ENCODE data around the gene HSD17B7.
"Not testable (repeated sequence)": the region's sequence is repeated elsewhere in the genome, so short reads cannot be mapped to it uniquely, and the experiment has no call there.

HSD17B7 gene, protein sequence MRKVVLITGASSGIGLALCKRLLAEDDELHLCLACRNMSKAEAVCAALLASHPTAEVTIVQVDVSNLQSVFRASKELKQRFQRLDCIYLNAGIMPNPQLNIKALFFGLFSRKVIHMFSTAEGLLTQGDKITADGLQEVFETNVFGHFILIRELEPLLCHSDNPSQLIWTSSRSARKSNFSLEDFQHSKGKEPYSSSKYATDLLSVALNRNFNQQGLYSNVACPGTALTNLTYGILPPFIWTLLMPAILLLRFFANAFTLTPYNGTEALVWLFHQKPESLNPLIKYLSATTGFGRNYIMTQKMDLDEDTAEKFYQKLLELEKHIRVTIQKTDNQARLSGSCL

DNA sequence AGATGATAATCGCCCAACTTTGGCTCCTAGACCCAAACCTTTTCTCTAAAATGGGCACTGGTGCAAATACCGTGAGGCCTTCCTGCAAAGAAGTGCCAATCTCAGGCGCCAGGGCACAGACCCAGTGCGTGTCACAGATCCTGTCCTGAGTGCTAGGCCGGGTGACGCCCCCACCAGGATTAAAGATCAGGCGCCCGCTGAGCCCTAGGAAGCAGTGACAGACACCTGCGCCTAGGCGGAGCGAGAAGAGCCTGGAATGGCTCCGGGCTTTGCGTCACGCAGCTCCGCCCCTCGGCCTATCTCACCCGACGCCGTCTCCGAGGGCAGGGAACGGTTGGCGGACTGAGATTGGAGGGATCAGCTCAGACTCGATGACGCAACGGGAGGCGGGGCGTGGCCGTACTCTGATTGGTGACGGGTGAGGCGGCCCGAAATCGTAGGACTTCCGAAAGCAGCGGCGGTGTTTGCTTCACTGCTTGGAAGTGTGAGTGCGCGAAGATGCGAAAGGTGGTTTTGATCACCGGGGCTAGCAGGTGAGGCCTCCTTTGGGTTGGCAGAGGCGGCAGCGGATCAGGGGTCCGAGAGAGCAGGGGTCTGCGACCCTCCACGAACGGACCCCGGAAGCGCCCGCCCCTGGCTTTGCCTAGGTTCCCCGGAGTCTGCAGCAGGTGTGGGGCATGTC lies at the start of gene HSD17B7:
Gene HSD17B7 (plus strand): TSS at position 400 of the 682 bp plus-strand sequence. CDS start 99 bp downstream, at position 499.
- DNase-seq: peak; percentile 72

DNA sequence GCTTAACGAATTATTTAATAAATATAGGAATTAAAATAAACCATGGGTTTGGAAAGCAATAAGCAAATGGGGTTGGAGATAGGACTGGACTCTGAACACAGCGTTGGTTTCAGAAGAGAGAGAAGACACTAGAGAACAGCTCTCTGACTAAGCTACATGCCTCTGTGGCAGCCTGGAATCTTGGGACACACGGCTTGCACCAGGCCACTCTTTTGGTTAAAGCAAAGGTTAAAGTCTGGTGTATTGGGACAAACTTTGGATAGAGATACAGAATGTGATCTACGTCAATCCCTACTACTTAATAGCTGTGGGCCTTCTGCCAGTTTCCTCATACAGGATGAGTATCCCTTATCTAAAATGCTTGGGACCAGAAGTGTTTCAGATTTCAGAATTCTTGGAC lies 49.7 kb upstream of the HSD17B7 start:
- no peak for DNase-seq

DNA sequence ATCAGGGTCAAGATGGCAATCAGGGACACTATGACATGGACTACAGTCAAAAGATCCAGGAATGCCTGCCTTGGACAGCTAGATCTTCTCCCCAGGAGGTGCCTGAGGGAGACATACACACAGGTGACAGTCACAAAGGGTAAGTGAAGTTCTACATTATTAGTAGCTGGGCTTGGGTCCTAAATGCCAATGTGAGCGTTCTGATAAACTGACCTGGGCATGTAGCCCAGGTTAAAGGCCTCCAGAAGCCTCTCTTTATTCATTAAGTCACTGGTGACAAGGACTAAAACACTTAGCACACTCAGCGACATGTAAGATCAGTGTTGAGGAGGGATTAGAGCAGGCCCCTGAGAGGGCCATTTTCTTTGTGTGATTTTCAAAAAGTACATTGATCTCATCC lies 48.9 kb upstream of the HSD17B7 start:
- DNase-seq: no peak

DNA sequence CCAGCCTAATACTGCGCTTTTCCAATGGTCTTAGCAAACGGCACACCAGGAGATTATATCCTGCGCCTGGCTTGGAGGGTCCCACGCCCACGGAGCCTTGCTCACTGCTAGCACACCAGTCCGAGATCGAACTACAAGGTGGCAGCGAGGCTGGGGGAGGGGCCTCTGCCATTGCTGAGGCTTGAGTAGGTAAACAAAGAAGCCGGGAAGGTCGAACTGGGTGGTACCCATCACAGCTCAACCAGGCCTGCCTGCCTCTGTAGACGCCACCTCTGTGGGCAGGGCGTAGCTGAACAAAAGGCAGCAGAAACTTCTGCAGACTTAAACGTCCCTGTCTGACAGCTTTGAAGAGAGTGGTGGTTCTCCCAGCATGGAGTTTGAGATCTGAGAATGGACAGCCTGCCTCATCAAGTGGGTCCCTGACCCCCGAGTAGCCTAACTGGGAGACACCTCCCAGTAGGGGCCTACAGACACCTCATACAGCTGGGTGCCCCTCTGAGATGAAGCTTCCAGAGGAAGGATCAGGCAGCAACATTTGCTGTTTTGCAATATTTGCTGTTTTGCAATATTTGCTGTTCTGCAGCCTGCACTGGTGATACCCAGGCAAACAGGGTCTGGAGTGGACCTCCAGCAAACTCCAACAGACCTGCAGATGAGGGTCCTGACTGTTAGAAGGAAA lies 44.1 kb upstream of the HSD17B7 start:
- DNase-seq: not testable (repeated sequence)

DNA sequence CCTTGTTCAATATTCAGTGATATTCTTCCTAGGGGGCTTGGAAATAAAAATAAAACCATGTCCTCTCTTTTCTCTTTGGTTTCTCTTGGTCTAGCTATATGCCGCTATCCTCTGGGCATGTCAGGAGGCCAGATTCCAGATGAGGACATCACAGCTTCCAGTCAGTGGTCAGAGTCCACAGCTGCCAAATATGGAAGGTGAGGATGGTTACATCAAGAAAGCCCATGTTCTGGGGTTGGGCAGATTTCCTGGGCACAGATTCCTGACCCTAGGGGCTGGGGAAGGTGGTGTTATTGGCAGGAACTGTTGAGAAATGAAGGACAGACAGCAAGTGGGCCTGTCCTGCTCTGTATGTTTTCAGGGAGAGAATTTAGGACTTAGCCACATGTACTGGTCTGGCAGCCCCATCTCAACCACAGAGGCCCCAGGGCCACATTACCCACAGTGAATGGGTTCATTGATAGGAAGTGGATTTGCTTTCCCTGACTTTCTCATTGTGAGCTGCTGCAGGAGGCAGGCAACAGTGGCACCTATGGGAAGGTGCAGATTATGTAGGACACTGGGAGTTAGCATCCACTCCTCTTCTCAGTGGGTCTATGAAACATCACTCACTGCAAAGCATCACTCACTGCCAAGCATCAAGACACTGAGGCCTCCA lies 37.4 kb upstream of the HSD17B7 start:
- DNase-seq: no peak

DNA sequence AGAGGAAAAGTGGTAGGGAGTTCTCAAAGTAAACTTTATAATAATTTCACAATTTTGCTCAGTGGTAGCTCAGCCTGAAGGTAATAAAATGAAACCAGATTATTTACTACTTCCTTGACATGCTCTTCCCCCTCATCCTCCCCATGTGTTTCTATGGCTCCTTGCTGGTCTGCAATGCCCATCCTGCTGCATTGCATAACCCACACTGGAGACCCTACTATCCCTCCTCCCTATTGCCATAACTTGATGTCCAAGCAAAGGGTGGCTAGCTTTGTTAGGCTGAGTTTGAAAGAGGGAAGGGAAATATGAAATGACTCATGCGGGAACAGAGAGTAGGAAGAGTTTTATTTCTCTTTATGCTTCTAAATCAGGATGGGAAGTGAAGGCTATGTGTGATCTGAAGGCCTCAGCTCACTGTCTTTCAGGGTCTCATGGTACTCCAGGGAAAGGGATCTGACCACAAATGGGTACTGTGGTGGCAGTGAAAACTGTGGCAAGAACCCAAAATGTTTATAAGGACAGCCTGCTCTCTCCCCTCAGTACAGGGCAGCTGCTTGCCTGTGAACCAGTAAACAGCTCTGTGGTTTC lies 36.4 kb upstream of the HSD17B7 start:
- DNase-seq: no peak

DNA sequence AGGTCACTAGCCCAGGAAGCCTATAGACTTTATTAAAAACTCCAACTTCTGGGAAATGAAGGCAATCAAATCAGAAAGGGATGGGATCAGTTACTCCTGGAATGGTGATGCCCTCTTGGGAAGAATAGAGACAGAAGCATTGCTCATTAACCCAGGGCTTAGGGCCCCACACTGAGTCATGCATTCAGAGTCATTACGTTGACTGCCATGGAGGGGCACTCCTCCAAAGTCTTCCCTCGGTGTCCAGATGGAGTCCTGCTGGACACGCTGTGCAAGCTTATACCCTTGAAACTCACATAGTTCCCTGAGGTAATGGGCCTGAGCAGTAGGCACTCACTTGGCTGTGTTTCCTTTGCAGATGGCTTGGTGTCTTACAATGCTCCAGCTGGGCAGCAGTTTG lies 35.2 kb upstream of the HSD17B7 start:
- no peak for DNase-seq

DNA sequence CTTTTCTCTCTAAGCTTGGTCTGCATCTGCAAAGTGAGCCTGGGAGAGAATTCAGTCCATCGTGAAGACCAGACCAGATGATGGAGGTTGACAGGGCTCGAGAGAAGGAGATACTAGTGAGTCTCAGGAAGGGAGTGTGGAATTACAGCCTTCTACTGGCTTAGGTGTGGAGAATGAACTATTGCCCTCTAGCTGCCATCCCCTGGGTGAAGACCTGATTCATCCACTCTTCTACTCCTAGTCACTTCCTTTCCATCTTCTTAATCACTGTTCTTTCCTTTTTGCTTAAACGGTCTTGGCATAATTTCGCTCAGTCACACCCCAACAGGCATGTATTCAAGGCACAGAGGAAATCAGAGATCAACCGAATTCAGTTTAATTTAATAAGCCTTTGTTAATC lies 34.0 kb upstream of the HSD17B7 start:
- DNase-seq: no peak

DNA sequence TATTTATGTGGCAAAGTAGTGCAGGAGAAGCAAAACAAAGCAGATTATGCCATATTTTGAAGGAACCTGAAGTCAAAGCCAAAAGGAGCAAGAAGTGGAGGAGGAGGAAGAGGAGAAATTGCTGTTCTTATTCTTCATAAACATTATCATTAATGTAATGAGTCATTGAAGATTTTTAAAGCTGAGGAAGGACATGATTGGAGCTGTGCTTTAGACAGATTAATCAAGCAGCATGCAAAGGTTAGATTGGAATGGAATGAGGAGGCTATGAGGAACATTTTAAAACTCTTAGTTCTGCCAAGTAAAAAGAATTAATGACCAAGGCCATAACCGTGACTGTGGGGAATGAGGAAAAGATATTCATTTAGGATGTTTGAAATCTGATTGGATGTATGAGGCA lies 33.0 kb upstream of the HSD17B7 start:
- DNase-seq: no peak

DNA sequence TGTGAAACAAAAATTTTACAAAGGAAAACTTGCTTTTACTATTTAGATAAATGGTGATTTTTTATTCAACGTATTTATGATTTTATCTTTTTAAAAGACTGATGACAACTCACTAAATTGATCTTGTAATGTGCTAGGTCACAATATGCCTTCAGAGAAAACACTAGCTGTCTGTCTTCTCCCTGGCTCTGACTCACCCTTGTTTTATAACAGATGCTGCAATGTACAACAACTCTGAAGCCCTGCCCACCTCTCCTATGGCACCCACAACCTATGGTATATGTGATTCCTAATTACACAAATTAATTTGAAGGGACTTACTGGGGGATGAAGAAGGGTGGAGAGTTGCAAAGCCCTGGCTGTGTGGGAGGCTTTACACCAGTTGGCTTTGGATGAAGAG lies 24.7 kb upstream of the HSD17B7 start:
- DNase-seq: no peak

DNA sequence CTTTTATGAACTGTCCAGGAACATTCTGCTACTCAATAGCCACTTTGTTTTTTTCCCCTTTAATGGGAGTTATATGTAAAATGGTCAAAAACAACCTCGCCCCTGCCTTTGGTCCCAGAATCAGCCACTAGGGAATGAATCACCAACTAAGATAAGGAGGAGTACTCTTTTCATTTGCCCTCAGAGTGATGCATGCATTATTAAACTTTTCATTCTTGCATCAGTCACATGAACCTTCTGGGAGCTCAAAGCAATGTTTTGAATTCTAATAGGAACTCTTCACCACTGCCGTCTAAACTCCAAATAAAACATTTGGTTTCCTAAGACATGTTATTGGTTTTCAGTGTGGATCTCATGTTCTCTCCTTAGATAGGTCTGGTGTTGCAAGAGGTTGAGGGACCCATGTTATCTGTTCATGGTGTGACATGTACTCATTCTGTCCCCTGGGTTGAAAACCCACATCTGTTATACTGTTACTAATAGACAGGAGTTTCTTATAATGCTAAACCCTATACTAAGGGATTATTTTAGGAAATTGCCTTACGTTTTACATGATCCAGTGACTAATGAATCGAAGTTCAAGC lies 17.8 kb upstream of the HSD17B7 start:
- DNase-seq: no peak

DNA sequence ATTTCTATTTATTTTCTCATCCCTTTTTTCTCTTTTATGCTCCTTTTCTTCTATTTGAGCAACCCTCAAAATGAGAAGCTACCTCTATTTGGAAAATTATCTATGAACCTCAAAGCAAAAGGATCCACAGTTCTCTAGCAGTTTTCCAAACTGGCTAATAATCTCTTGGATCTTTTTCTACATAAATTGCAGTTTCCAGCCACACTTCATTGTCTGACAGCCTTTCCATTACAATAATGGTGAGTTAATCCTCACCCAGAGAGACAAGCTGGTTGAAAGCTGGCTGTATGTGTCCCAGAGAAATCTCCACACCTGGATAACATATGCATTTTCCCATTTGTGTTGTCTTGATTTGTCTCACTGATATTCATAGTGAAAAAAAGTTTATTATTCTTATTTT lies 16.5 kb upstream of the HSD17B7 start:
- no peak for DNase-seq

DNA sequence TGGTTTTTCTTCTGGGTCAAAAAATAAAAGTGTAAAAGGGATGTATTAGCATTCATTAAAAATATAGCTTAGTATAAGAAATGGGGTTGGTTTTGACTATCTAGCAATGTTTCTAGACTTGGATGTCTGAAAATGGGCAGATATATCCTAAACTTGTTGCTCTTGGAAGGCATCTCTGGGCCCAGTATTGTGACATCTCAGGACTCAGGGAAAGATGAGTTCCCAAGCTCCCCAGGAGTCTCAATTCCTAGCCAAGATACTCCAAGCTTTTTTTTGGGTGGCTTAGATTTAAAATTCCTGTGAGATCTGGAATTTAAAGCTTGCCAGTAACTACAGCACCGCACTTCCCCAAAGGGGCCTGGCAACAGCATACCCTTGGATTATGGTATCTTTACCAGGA lies 11.5 kb upstream of the HSD17B7 start:
- no peak for DNase-seq

DNA sequence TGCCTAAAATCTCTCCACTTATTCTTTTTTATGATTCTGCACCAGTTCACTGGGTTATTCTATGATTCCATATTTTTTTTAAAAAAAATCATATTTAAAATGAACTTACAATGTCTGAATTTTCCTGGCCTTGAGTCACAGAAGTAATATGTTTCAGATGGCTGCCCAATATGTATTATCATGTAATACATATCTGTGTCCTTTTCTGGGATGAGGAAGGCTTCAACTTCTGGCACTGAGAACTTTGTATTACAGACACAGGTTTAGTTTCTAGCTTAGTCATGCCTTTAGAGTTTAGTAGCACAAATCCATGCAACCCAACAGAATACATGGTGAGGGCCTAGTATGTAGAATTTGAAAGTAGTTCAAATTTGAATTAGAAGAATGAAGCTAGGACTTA lies 7.8 kb upstream of the HSD17B7 start:
- DNase-seq: no peak

DNA sequence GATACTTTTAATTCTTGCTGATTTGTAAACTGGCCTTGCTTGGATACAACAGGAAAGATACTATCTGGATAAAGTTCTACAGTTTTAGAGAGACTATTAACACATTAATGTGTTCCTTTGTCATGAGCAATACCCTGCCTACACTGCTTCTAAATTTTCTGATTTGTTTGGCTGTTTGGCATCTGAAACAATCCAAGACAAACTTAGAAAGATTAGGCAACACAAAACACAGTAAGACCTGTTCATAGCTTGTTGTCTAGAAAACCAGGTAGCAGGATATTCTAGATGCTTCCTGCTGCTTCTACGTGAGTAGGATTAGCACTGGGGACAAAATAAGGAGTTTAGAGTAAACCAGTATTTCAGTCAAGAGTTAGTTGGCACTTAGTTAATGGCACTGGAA lies 5.6 kb upstream of the HSD17B7 start:
- not testable (repeated sequence) for DNase-seq

DNA sequence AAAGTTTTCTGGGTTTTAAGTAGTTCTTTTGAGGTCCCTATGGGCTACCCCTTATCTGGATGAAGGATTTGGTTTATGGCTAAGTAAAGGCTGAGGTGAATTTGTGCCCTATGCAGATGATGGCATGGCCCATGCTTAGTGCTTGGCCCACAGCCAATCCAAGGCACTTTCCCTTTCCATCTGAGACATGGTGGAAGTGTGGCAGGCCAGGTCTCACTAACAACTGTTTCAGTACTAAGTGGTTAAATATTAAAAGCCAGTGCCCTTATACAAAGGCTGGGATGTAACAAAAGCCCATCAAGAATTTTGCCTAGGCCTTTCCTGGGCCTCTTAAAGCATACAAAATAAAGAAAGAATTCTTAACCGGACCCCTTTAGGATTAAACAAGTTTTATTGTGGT lies 1.7 kb upstream of the HSD17B7 start:
- not testable (repeated sequence) for DNase-seq

DNA sequence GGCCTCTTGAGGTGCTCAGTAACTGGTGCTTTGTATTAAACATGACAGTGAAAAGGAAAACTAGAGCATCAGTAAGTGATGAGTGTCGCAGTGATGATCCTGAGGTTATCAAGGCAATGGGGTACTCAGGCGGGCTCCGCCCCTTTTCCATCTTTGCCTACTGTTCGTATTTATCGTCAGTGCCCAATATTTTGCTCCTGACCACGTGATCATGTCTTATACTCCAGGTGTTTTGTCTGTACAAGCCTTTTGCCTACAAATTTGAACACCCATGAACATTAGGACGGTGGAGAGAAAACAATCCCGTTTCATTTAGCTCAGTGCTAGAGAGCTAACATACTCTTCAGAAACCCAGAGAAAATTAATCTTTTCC lies 469 bp downstream of the HSD17B7 start:
- peak; percentile 6 for DNase-seq

DNA sequence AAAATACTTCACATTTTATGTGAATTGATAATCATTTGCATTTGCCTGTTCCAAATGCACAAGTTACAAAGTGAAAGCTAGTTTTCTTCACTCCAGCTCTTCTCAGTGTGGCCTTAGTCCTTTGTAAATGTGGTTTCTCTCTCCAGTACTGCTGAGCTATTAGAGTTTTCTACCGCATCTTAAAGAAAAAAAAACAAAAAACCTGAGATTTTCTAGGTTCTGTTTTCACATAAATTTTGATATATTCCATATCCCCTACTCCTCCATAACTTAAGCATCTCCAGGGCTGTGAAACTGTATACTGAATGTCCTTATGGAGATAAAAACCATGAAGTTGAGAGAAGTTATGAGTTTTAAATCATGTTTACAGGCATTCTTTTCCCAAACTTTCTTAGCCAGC lies 3.8 kb downstream of the HSD17B7 start:
- DNase-seq: not testable (repeated sequence)

DNA sequence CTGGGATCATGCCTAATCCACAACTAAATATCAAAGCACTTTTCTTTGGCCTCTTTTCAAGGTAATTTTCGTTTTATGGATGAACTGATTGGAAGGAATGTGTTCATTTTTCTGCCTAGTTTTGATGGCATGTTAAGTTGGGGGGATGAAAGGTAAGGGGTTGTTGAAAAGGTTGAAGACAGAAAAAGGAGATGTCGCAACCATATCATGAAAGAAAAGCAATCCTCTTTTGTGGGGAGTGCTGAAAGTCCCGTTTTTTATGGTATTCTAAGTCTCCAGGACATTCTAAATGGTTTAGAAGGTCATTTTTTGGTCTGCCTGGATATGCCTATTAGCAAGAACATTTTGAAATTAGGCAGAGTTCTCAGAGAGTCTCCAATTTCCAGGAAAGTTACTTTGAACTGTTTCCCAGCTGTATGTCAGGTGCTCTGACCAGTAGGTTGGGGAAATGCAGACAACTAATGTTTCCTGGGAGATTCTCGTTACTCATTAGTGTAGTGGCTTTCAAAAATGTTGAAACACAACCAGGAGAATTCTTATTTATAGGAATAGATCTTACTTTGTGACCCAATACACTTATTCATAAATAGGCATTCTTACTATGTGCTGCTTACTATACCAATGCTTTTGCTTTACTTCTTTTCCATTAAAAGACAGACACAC lies 6.2 kb downstream of the HSD17B7 start:
- not testable (repeated sequence) for DNase-seq

DNA sequence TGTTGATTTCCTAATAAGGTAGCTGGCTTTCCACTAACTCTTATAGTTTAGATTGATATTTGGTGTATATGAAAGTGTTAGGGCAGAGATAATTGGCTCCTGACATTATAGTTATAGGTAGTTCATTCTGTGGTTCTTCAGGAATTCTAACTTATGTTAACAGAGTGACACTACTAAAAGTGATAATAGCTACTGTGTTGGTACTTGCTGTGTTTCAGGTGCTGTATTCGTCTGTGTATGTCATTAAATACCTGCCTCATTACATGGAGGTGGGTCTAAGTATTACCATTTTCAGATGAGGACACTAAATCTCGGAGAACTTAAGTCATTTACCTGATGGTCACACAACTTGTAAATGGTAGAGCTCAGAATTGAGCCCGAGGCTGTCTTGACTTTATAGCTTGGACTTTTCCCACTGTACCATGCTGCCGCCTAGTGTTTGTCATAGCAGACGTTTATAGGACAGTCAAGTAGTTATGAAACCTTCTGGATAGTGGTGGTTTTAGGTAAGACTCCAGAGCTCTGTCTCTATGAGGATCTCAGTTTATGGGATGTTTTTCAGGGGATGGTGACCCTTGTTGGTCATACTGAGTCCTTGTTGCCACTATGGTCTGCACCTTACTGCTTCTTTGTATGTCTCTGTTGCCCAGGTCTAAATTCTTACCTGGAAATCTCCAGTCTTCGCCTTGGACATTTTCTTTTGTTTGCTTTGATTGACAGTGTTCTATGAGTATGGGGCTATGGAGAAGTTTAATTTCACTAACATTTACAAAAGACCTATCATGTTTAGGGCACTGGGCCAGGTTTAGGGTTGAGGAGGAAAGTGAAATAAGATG lies 9.7 kb downstream of the HSD17B7 start:
- DNase-seq: peak; percentile 62

DNA sequence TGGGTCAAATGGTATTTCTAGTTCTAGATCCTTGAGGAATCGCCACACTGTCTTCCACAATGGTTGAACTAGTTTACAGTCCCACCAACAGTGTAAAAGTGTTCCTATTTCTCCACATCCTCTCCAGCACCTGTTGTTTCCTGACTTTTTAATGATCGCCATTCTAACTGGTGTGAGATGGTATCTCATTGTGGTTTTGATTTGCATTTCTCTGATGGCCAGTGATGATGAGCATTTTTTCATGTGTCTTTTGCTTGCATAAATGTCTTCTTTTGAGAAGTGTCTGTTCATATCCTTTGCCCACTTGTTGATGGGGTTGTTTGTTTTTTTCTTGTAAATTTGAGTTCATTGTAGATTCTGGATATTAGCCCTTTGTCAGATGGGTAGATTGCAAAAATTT lies 17.0 kb downstream of the HSD17B7 start:
- DNase-seq: not testable (repeated sequence)

Measured in NCI-H1694 treated with DMSO at 0.1 percent for 48 hours (cell line).